Activated CD8-positive, alpha-beta T cell treated with anti-CD3 and anti-CD28 coated beads, Interleukin-2, amount 10 ng/mL, durations not matched to agents 7 days and 5 days (primary cell): ENCODE results near the gene ANKRD13D. TPM values are rescaled to one million over a fixed set of nuclear protein-coding genes. Genes with fewer than 3 reads are reported as not detected.

ENCODE experiments used
- ATAC-seq: fragments of 150-1000 bp; cut with Tn5 transposase; one replicate; pipeline ENCODE4 v1.10.0; 2021; ENCODE audit warnings: moderate library complexity
- CTCF ChIA-PET: fragments of 350-600 bp; sonication (Branson Sonifier 250); formaldehyde crosslinking; loops from one replicate; lab custom pipeline; 2021; ENCODE audit warnings: antibody characterized with exemption; lab: Charles Lee
- POLR2A ChIA-PET: fragments of 350-600 bp; sonication (Branson Sonifier 250); formaldehyde crosslinking; loops from one replicate; lab custom pipeline; 2021; ENCODE audit warnings: antibody characterized with exemption; lab: Charles Lee
- DNase-seq: peaks from one replicate; pipeline ENCODE4 v3.0.0-alpha.2; 2020
- H3K27ac Mint-ChIP-seq: one replicate; pipeline ENCODE4 v1.8.0; 2021; ENCODE audit warnings: mild to moderate bottlenecking, mixed read lengths
- H3K27me3 Mint-ChIP-seq: one replicate; pipeline ENCODE4 v1.8.0; 2021; ENCODE audit warnings: low read depth, mixed read lengths
- H3K36me3 Mint-ChIP-seq: one replicate; pipeline ENCODE4 v1.8.0; 2021; ENCODE audit warnings: low read depth, mixed read lengths
- H3K4me1 Mint-ChIP-seq: one replicate; pipeline ENCODE4 v1.8.0; 2021; ENCODE audit warnings: low read depth, mixed read lengths
- H3K4me3 Mint-ChIP-seq: one replicate; pipeline ENCODE4 v1.8.0; 2021; ENCODE audit warnings: mild to moderate bottlenecking, mixed read lengths
- H3K9me3 Mint-ChIP-seq: one replicate; pipeline ENCODE4 v1.8.0; 2022; ENCODE audit warnings: mixed read lengths; ENCODE audit not compliant: insufficient read depth
- total RNA-seq, 2 experiments: library from RNA; stranded (reverse); gene quantifications; one replicate each; pipeline ENCODE4 v1.2.3, GENCODE V29; 2021

ANKRD13D gene
- total RNA-seq, 2 experiments from 2014 or later: 179 to 189 TPM

DNA sequence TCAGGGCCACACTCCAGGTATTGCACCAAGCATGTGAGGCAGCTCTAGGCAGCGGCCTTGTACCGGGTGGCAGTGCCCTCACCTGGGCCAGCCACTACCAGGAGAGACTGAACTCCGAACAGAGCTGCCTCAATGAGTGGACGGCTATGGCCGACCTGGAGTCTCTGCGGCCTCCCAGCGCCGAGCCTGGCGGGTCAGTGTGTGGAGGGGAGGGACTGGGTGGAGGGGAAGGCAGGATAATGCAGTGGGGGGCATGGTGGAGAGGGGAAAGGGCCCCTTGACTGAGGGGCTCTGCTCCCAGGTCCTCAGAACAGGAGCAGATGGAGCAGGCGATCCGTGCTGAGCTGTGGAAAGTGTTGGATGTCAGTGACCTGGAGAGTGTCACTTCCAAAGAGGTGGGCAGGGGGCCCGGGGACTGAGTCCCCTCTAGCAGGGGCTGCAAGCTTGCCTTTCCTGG lies 18.5 kb downstream of the ANKRD13D start:
- DNase-seq: no peak
- CTCF ChIA-PET: interaction anchor here (1.4 kb wide), 1 partner anchor 10 kb away, joined by 3 read pairs; no protein-coding TSS in a partner anchor
- Mint-ChIP-seq H3K36me3 (peaks cover 13% of the 10 kb centered on the region), H3K9me3 (no peaks in the 10 kb centered on the region), H3K4me1 (peaks cover 19% of the 10 kb centered on the region), H3K4me3 (no peak overlapping the region), H3K27ac (no peak overlapping the region), H3K27me3 (no peaks in the 10 kb centered on the region)
- no peak for ATAC-seq
- POLR2A ChIA-PET: interaction anchor here (1.0 to 1.2 kb wide), 3 partner anchors 10 to 68 kb away, joined by 3 read pairs; no protein-coding TSS in a partner anchor

GRCh38 chr11:67308031-67308866 lies 19.1 kb downstream of the ANKRD13D start:
- Mint-ChIP-seq H3K4me1 (peaks cover 21% of the 10 kb centered on the region), H3K9me3 (no peaks in the 10 kb centered on the region), H3K27ac (no peak overlapping the region), H3K27me3 (no peaks in the 10 kb centered on the region), H3K36me3 (peaks cover 9% of the 10 kb centered on the region), H3K4me3 (no peak overlapping the region)
- POLR2A ChIA-PET: interaction anchor here (1.0 to 1.2 kb wide), 3 partner anchors 9 to 69 kb away, joined by 3 read pairs; no protein-coding TSS in a partner anchor
- no peak for DNase-seq
- ATAC-seq: no peak
- CTCF ChIA-PET: interaction anchor here (0.9 to 1.4 kb wide), 2 partner anchors 9 to 49 kb away, joined by 3 read pairs; no protein-coding TSS in a partner anchor

- Mint-ChIP-seq H3K27me3 (no peaks in the 10 kb centered on the region), H3K4me3 (no peak overlapping the region), H3K36me3 (peaks cover 9% of the 10 kb centered on the region), H3K27ac (peak overlapping the region; percentile 43), H3K9me3 (no peaks in the 10 kb centered on the region), H3K4me1 (peaks cover 27% of the 10 kb centered on the region)
- ChIA-PET CTCF (no interaction called here), POLR2A (interaction anchor here (1.2 kb wide), 1 partner anchor 69 kb away, joined by 3 read pairs; no protein-coding TSS in a partner anchor)
- no peak for ATAC-seq
- no peak for DNase-seq
Observed at GRCh38 chr11:67309166-67309565, 20.1 kb downstream of the ANKRD13D start.

- ChIA-PET POLR2A (no interaction called here), CTCF (no interaction called here)
- Mint-ChIP-seq H3K27me3 (no peaks in the 10 kb centered on the region), H3K9me3 (no peaks in the 10 kb centered on the region), H3K4me3 (no peak overlapping the region), H3K4me1 (peaks cover 24% of the 10 kb centered on the region), H3K27ac (peak overlapping the region; percentile 43), H3K36me3 (peaks cover 9% of the 10 kb centered on the region)
- DNase-seq (no peak), ATAC-seq (no peak)
Observed at GRCh38 chr11:67309661-67310061, 20.6 kb downstream of the ANKRD13D start.

DNA sequence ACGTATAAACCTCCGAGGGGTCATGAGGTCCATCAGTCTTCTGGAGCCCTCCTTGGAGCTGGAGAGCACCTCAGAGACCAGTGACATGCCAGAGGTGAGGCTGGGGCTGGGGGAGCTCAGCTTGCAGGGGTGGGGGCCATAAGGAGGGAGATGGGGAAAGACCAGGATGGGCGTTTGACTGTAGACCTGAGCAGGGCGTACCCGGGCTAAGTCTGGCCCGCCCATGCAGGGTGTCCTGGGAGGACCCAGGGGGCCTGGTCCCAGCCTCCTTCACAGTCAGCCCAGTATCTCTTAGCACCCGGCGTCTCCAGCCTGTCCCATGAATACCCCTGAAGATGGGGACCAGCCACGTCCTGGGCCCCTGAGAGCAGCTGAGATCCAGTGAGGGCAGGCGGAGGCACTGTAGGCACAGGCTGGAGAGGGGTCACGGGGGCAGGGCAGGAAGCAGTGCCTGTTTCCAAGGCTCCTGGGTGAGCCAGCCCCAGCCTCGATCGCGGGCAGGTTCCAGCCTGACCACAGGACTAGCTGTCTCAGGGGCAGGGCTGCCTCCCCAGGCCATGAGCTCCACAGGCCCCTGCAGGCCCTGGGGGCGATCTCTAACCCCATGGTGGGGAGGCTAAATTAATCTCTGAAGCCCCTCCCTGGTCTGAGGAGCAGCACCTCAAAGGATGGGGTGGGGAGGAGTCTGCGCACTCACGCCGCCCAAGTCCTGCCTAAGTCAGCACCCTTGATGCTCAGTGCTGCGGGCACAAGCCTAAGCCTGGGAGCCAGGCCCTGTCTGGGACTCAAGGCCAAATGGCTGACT lies 21.3 kb downstream of the ANKRD13D start:
- Mint-ChIP-seq H3K27ac (no peak overlapping the region), H3K4me3 (no peak overlapping the region), H3K36me3 (peaks cover 9% of the 10 kb centered on the region), H3K4me1 (peaks cover 24% of the 10 kb centered on the region), H3K27me3 (no peaks in the 10 kb centered on the region), H3K9me3 (no peaks in the 10 kb centered on the region)
- ChIA-PET POLR2A (no interaction called here), CTCF (interaction anchor here (1.0 kb wide), 1 partner anchor 44 kb away, joined by 3 read pairs; the partner anchor contains the start of gene GRK2)
- DNase-seq (no peak), ATAC-seq (no peak)

DNA sequence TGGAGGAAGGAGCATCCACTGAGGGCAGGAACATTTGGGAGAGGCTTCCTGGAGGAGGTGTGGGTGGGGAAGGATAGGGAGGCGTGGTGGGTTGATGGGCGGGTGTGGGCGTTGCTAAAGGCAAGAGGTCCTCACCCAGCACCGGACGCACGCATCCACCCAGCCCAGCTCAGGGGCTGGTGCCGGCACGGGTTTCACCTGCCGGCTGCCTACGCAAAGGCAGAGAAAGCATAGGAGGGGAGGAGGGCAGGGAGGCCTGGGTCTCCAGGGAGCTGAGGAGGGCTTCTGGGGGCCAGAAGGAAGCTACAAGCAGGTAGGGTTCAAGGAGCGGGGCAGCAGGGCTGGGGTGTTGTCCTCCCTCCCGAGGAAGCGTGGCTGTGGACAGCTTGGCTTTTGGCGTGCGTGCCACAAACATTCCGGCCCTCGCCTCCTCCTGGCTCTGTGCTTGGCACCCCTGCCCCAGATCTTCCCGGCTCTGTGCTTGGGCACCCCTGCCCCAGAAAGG lies 22.0 kb downstream of the ANKRD13D start:
- ChIA-PET POLR2A (no interaction called here), CTCF (interaction anchor here (1.0 kb wide), 1 partner anchor 44 kb away, joined by 3 read pairs; the partner anchor contains the start of gene GRK2)
- H3K27ac Mint-ChIP-seq: no peak overlapping the region
- H3K27me3 Mint-ChIP-seq: no peaks in the 10 kb centered on the region
- H3K9me3 Mint-ChIP-seq: no peaks in the 10 kb centered on the region
- ATAC-seq: no peak
- peaks cover 9% of the 10 kb centered on the region for H3K36me3 Mint-ChIP-seq
- H3K4me3 Mint-ChIP-seq: no peak overlapping the region
- no peak for DNase-seq
- peaks cover 27% of the 10 kb centered on the region for H3K4me1 Mint-ChIP-seq

GRCh38 chr11:67311556-67312082 lies 22.5 kb downstream of the ANKRD13D start:
- no peak for ATAC-seq
- Mint-ChIP-seq H3K27me3 (no peaks in the 10 kb centered on the region), H3K9me3 (no peaks in the 10 kb centered on the region), H3K36me3 (peaks cover 7% of the 10 kb centered on the region), H3K4me3 (no peak overlapping the region), H3K27ac (peak overlapping the region; percentile 28), H3K4me1 (peaks cover 27% of the 10 kb centered on the region)
- POLR2A ChIA-PET: no interaction called here
- CTCF ChIA-PET: interaction anchor here (1.0 kb wide), 1 partner anchor 45 kb away, joined by 3 read pairs; the partner anchor contains the start of gene GRK2
- DNase-seq: no peak

DNA sequence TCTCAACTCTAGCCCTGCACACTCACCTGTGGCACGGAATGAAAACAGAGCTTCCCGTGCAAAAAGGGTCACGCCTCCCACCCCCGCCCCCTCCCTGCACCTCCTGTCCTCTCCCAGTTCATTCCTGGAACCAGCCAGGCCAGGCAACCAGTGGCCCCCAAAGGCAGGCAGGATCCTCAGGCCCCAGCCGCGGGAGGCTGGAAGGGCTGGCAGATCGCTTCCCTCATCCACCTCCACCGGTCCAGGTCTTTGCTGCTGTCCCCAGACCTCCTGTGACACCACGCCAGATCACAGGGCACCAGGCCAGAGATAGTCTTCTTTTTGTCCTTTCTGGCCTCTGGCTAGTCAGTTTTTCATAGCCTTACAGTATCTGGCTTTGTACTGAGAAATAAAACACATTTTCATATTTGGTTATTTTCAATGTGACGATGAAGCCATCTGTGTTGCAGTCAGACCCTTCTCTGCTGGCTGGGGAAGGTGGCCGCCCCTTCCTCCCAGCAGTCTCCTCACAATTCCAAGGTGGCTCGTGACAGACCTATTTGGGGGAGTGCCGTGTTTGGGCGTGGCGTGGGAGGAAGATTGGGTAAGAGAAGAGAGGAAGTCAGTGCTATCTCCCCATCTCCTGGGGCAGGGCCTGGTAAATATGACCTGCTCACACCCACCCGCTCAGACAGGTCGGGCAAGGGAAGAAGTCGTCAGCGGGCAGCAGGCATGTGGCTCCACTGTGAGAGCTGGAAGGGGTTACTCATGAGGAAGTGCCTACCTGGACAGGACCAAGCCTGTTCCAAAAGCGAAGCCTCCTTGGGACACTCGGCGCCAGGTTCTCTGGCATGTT lies 23.3 kb downstream of the ANKRD13D start:
- Mint-ChIP-seq H3K27me3 (no peaks in the 10 kb centered on the region), H3K27ac (peak overlapping the region; percentile 93), H3K4me1 (peaks cover 27% of the 10 kb centered on the region), H3K4me3 (no peak overlapping the region), H3K9me3 (no peaks in the 10 kb centered on the region), H3K36me3 (peaks cover 7% of the 10 kb centered on the region)
- ChIA-PET CTCF (interaction anchor here (1.5 to 9.9 kb wide), 3 partner anchors 40 to 59 kb away, joined by 3 to 116 read pairs (median 7); no protein-coding TSS in a partner anchor), POLR2A (interaction anchor here (0.7 kb wide), 1 partner anchor 23 kb away, joined by 3 read pairs; the partner anchor contains the start of gene ANKRD13D)
- ATAC-seq: no peak
- no peak for DNase-seq

DNA sequence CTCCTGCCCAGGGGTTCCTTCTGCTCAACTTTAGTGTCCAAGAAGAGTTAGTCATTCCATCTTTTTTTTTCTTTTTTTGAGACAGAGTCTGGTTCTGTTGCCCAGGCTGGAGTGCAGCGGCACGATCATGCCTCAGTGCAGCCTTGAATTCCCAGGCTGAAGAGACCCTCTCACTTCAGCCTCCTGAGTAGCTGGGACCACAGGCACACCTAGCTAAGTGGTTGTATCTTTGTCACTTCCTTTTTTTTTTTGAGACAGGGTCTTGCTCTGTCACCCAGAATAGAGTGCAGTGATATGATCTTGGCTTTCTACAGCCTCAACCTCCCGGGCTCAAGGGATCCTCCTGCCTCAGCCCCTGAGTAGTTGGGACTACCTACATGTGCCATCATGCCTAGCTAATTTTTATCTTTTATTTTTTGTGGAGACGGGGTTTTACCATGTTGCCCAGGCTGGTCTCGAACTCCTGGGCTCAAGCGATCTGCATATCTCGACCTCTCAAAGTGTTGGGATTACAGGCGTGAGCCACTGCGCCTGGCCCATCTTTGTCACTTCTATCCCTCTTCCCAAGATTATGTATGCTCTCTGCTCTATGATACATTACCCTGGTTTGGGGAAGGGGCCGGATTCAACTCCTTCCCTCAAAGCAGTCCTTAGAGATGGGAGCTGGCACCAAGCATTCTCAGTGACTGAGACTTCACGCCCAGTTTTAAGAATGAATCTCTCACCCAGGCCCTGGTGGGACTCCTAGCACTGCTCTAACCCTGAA lies 24.2 kb downstream of the ANKRD13D start:
- peaks cover 10% of the 10 kb centered on the region for H3K36me3 Mint-ChIP-seq
- peak overlapping the region; percentile 93 for H3K27ac Mint-ChIP-seq
- ATAC-seq (no peak), DNase-seq (no peak)
- ChIA-PET POLR2A (interaction anchor here (0.7 to 1.3 kb wide), 5 partner anchors 9 to 45 kb away, joined by 3 to 4 read pairs (median 3); partner anchors contain the start of gene ANKRD13D), CTCF (interaction anchor here (0.7 to 9.9 kb wide), 5 partner anchors 38 to 636 kb away, joined by 3 to 116 read pairs (median 7); partner anchors contain the start of gene RBM4B)
- no peaks in the 10 kb centered on the region for H3K9me3 Mint-ChIP-seq
- peaks cover 30% of the 10 kb centered on the region for H3K4me1 Mint-ChIP-seq
- no peak overlapping the region for H3K4me3 Mint-ChIP-seq
- peaks cover 2% of the 10 kb centered on the region for H3K27me3 Mint-ChIP-seq

GRCh38 chr11:67314218-67314617 lies 25.1 kb downstream of the ANKRD13D start:
- ATAC-seq (no peak), DNase-seq (no peak)
- ChIA-PET POLR2A (interaction anchor here (0.7 to 1.3 kb wide), 5 partner anchors 10 to 46 kb away, joined by 3 to 4 read pairs (median 3); partner anchors contain the start of gene SSH3), CTCF (interaction anchor here (1.3 to 9.9 kb wide), 5 partner anchors 26 to 61 kb away, joined by 3 to 116 read pairs (median 7); partner anchors contain the start of gene ANKRD13D)
- Mint-ChIP-seq H3K4me1 (peaks cover 34% of the 10 kb centered on the region), H3K27me3 (peaks cover 2% of the 10 kb centered on the region), H3K9me3 (no peaks in the 10 kb centered on the region), H3K27ac (no peak overlapping the region), H3K4me3 (no peak overlapping the region), H3K36me3 (peaks cover 9% of the 10 kb centered on the region)
